WTC11 (cell line): ENCODE data around the gene LDLRAD4. TPM values are rescaled to one million over a fixed set of nuclear protein-coding genes. Genes with fewer than 3 reads are reported as not detected.

Experiments
- ATAC-seq: fragments of 200-7000 bp; cut with Tn5 transposase; 2 replicates; pipeline ENCODE4 v1.10.0; 2021; ENCODE audit warnings: mild to moderate bottlenecking, moderate library complexity
- CTCF ChIA-PET: fragments of 300-600 bp; sonication (Branson Sonifier 250); formaldehyde crosslinking; loops from one replicate; lab custom pipeline; 2021; ENCODE audit warnings: antibody characterized with exemption; lab: Charles Lee
- POLR2A ChIA-PET: fragments of 350-600 bp; sonication (Branson Sonifier 250); formaldehyde crosslinking; loops from one replicate; lab custom pipeline; 2021; ENCODE audit warnings: antibody characterized with exemption; lab: Charles Lee
- DNase-seq: peaks from one replicate; pipeline ENCODE4 v3.0.0; 2021; ENCODE audit warnings: low spot score
- H3K27ac Mint-ChIP-seq: 2 replicates; pipeline ENCODE4 v1.8.0; 2021; ENCODE audit warnings: mixed read lengths
- H3K27me3 Mint-ChIP-seq: 2 replicates; pipeline ENCODE4 v1.8.0; 2021; ENCODE audit warnings: low read depth, mild to moderate bottlenecking, moderate library complexity, mixed read lengths
- H3K36me3 Mint-ChIP-seq: 2 replicates; pipeline ENCODE4 v1.8.0; 2021; ENCODE audit warnings: mixed read lengths
- H3K4me1 Mint-ChIP-seq: 2 replicates; pipeline ENCODE4 v1.8.0; 2022; ENCODE audit warnings: mixed read lengths
- H3K4me3 Mint-ChIP-seq: 2 replicates; pipeline ENCODE4 v1.8.0; 2021; ENCODE audit warnings: mild to moderate bottlenecking, moderate library complexity, mixed read lengths
- H3K9me3 Mint-ChIP-seq: 2 replicates; pipeline ENCODE4 v1.8.0; 2021; ENCODE audit warnings: mixed read lengths
- CBFB ChIP-seq: sonication (generic); formaldehyde crosslinking; IDR thresholded peaks from 2 replicates; pipeline ENCODE4 v1.8.1; 2022; ENCODE audit warnings: mild to moderate bottlenecking, low read depth, missing genetic modification reagents
- FOXJ3 ChIP-seq: sonication (generic); formaldehyde crosslinking; IDR thresholded peaks from 2 replicates; pipeline ENCODE4 v1.9.0; 2021; ENCODE audit warnings: missing genetic modification reagents, mild to moderate bottlenecking, borderline replicate concordance
- FOXK1 ChIP-seq: sonication (generic); formaldehyde crosslinking; IDR thresholded peaks from 2 replicates; pipeline ENCODE4 v1.8.0; 2022; ENCODE audit warnings: mild to moderate bottlenecking, moderate library complexity, missing genetic modification reagents
- MYBL2 ChIP-seq: sonication (generic); formaldehyde crosslinking; IDR thresholded peaks from 2 replicates; pipeline ENCODE4 v1.8.1; 2023; ENCODE audit warnings: mild to moderate bottlenecking, moderate library complexity, missing genetic modification reagents
- NFYB ChIP-seq: sonication (generic); formaldehyde crosslinking; conservative IDR thresholded peaks from 2 replicates; pipeline ENCODE4 v1.8.0; 2022; ENCODE audit warnings: low read depth, missing genetic modification reagents
- SMAD3 ChIP-seq: sonication (generic); formaldehyde crosslinking; IDR thresholded peaks from 2 replicates; pipeline ENCODE4 v1.8.0; 2022; ENCODE audit warnings: missing genetic modification reagents, mild to moderate bottlenecking, borderline replicate concordance
- SOX15 ChIP-seq: fragments of 250-450 bp; sonication (Bioruptor Pico); IDR thresholded peaks from 2 replicates; pipeline ENCODE4 v1.9.0; 2021; ENCODE audit warnings: mild to moderate bottlenecking
- TCF7 ChIP-seq: sonication (generic); formaldehyde crosslinking; IDR thresholded peaks from 2 replicates; pipeline ENCODE4 v1.8.0; 2022; ENCODE audit warnings: mild to moderate bottlenecking, low read depth, missing genetic modification reagents, moderate library complexity
- ZNF121 ChIP-seq: sonication (generic); formaldehyde crosslinking; IDR thresholded peaks from 2 replicates; pipeline ENCODE4 v1.8.0; 2023; ENCODE audit warnings: missing genetic modification reagents
- ZNF263 ChIP-seq: sonication (generic); formaldehyde crosslinking; IDR thresholded peaks from 2 replicates; pipeline ENCODE4 v1.8.1; 2022; ENCODE audit warnings: low read depth, mild to moderate bottlenecking, moderate library complexity, missing genetic modification reagents
- ZNF317 ChIP-seq: sonication (generic); formaldehyde crosslinking; IDR thresholded peaks from 2 replicates; pipeline ENCODE4 v1.8.1; 2023; ENCODE audit warnings: low read depth, mild to moderate bottlenecking, moderate library complexity, missing genetic modification reagents, borderline replicate concordance
- total RNA-seq: library from RNA; stranded (reverse); gene quantifications from 3 replicates; pipeline ENCODE4 v1.2.3, GENCODE V29; 2021
- TF ChIP-seq, protein P1 (sequence below): fragments of 250-450 bp; sonication (Bioruptor Pico); IDR thresholded peaks from 2 replicates; pipeline ENCODE4 v1.9.0; 2021; ENCODE audit warnings: moderate library complexity, mild to moderate bottlenecking, inconsistent platforms, borderline replicate concordance
- TF ChIP-seq, protein P2 (sequence below): sonication (generic); formaldehyde crosslinking; IDR thresholded peaks from 2 replicates; pipeline ENCODE4 v1.8.1; 2022; ENCODE audit warnings: mild to moderate bottlenecking, moderate library complexity, missing genetic modification reagents
- TF ChIP-seq, protein P3 (sequence below): sonication (generic); formaldehyde crosslinking; IDR thresholded peaks from 2 replicates; pipeline ENCODE4 v1.8.0; 2022; ENCODE audit warnings: mild to moderate bottlenecking, missing genetic modification reagents
- TF ChIP-seq, protein P4 (sequence below): sonication (generic); formaldehyde crosslinking; IDR thresholded peaks from 2 replicates; pipeline ENCODE4 v1.8.0; 2022; ENCODE audit warnings: mild to moderate bottlenecking, missing genetic modification reagents
- TF ChIP-seq, protein P5 (sequence below): sonication (generic); formaldehyde crosslinking; IDR thresholded peaks from 2 replicates; pipeline ENCODE4 v1.8.1; 2023; ENCODE audit warnings: mild to moderate bottlenecking, missing genetic modification reagents
- TF ChIP-seq, protein P6 (sequence below): sonication (generic); formaldehyde crosslinking; conservative IDR thresholded peaks from 2 replicates; pipeline ENCODE4 v1.8.1; 2023; ENCODE audit warnings: mild to moderate bottlenecking, low read depth, missing genetic modification reagents, moderate library complexity
- TF ChIP-seq, protein P7 (sequence below): sonication (generic); formaldehyde crosslinking; IDR thresholded peaks from 2 replicates; pipeline ENCODE4 v1.8.0; 2023; ENCODE audit warnings: missing genetic modification reagents, mild to moderate bottlenecking, borderline replicate concordance

Gene LDLRAD4
- total RNA-seq, 1 experiment from 2014 or later = 6.2 TPM

DNA sequence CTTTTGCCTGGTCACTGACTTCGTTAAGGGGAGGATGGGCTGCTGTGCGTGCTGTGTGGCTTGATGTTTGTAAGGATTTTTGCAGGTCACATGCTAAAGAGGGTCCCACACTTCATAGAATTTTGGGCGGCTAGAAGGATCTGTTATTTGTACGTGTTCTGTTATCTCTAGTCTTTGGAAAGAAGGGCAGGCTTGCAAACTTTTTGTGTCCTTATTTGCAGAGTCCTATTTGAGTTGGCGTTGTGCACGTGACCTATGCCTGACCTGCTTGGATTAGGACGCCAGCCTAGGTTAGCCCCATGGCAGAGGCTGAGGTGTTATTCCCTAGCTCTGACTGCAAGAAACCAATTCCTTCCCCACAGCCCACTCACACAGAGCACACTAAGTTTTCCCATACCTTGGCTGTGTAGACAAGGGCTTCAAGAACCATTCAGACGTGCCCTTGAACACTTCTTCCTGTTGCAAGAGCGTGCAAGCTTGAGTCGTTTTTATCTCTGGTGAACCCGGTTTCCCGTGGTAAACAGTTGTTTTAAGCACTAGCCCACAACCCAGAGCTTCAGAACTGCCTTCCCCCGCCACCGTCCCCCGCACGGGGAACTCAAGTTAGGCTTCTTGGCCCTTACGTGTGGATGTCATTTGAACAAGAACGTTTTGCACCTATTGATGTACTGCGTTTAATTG, 94.6 kb downstream of the LDLRAD4 start (continued):
- TF ChIP-seq, protein P1, sequence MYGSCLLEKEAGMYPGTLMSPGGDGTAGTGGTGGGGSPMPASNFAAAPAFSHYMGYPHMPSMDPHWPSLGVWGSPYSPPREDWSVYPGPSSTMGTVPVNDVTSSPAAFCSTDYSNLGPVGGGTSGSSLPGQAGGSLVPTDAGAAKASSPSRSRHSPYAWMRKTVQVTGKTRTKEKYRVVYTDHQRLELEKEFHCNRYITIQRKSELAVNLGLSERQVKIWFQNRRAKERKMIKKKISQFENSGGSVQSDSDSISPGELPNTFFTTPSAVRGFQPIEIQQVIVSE (CRISPR knock-in tag) = no peak
- TF ChIP-seq, protein P2, sequence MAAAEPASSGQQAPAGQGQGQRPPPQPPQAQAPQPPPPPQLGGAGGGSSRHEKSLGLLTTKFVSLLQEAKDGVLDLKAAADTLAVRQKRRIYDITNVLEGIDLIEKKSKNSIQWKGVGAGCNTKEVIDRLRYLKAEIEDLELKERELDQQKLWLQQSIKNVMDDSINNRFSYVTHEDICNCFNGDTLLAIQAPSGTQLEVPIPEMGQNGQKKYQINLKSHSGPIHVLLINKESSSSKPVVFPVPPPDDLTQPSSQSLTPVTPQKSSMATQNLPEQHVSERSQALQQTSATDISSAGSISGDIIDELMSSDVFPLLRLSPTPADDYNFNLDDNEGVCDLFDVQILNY (CRISPR knock-in tag) = no peak
- no peak for TF ChIP-seq ZNF263 (CRISPR knock-in tag)
- TF ChIP-seq, protein P3, sequence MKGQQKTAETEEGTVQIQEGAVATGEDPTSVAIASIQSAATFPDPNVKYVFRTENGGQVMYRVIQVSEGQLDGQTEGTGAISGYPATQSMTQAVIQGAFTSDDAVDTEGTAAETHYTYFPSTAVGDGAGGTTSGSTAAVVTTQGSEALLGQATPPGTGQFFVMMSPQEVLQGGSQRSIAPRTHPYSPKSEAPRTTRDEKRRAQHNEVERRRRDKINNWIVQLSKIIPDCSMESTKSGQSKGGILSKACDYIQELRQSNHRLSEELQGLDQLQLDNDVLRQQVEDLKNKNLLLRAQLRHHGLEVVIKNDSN (CRISPR knock-in tag) = no peak
- TF ChIP-seq SMAD3 (CRISPR knock-in tag) = no peak
- TF ChIP-seq NFYB (CRISPR knock-in tag) = no peak
- TF ChIP-seq CBFB = no peak
- TF ChIP-seq, protein P4, sequence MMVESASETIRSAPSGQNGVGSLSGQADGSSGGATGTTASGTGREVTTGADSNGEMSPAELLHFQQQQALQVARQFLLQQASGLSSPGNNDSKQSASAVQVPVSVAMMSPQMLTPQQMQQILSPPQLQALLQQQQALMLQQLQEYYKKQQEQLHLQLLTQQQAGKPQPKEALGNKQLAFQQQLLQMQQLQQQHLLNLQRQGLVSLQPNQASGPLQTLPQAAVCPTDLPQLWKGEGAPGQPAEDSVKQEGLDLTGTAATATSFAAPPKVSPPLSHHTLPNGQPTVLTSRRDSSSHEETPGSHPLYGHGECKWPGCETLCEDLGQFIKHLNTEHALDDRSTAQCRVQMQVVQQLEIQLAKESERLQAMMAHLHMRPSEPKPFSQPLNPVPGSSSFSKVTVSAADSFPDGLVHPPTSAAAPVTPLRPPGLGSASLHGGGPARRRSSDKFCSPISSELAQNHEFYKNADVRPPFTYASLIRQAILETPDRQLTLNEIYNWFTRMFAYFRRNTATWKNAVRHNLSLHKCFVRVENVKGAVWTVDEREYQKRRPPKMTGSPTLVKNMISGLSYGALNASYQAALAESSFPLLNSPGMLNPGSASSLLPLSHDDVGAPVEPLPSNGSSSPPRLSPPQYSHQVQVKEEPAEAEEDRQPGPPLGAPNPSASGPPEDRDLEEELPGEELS (CRISPR knock-in tag) = no peak
- TF ChIP-seq, protein P5, sequence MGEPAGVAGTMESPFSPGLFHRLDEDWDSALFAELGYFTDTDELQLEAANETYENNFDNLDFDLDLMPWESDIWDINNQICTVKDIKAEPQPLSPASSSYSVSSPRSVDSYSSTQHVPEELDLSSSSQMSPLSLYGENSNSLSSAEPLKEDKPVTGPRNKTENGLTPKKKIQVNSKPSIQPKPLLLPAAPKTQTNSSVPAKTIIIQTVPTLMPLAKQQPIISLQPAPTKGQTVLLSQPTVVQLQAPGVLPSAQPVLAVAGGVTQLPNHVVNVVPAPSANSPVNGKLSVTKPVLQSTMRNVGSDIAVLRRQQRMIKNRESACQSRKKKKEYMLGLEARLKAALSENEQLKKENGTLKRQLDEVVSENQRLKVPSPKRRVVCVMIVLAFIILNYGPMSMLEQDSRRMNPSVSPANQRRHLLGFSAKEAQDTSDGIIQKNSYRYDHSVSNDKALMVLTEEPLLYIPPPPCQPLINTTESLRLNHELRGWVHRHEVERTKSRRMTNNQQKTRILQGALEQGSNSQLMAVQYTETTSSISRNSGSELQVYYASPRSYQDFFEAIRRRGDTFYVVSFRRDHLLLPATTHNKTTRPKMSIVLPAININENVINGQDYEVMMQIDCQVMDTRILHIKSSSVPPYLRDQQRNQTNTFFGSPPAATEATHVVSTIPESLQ (CRISPR knock-in tag) = no peak
- TF ChIP-seq, protein P6, sequence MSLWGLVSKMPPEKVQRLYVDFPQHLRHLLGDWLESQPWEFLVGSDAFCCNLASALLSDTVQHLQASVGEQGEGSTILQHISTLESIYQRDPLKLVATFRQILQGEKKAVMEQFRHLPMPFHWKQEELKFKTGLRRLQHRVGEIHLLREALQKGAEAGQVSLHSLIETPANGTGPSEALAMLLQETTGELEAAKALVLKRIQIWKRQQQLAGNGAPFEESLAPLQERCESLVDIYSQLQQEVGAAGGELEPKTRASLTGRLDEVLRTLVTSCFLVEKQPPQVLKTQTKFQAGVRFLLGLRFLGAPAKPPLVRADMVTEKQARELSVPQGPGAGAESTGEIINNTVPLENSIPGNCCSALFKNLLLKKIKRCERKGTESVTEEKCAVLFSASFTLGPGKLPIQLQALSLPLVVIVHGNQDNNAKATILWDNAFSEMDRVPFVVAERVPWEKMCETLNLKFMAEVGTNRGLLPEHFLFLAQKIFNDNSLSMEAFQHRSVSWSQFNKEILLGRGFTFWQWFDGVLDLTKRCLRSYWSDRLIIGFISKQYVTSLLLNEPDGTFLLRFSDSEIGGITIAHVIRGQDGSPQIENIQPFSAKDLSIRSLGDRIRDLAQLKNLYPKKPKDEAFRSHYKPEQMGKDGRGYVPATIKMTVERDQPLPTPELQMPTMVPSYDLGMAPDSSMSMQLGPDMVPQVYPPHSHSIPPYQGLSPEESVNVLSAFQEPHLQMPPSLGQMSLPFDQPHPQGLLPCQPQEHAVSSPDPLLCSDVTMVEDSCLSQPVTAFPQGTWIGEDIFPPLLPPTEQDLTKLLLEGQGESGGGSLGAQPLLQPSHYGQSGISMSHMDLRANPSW (CRISPR knock-in tag) = no peak

DNA sequence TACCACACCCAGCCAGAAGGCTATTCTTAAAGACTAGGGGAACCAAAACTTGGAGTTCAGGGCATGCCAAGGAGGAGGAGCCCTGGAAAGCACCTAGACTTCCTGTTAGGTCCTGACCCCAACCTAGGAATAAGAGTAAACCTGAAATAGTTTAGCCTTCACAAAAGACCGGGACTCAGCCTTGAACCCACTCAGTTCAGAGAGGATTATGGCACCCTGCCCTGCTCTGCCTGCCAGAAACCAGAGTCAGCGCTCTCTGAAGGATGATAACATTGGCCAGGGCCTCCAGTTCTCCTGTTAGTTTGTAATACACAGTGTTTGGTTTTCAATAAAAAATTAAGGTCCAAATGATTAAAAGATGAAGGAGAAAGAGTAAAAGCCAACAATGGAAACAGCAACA, 96.4 kb downstream of the LDLRAD4 start:
- H3K4me1 Mint-ChIP-seq = no peaks in the 10 kb centered on the region
- DNase-seq (no peak), ATAC-seq (no peak)
- H3K27ac Mint-ChIP-seq = no peak overlapping the region
- H3K27me3 Mint-ChIP-seq = peaks cover 3% of the 10 kb centered on the region; the same call in 1 of the 2 replicates
- H3K36me3 Mint-ChIP-seq = peaks cover 25% of the 10 kb centered on the region
- CTCF ChIA-PET = no interaction called here
- H3K4me3 Mint-ChIP-seq = no peak overlapping the region
- H3K9me3 Mint-ChIP-seq = peaks cover 32% of the 10 kb centered on the region
- POLR2A ChIA-PET = no interaction called here
- no peak for TF ChIP-seq ZNF121 (CRISPR knock-in tag)
- no peak for TF ChIP-seq FOXJ3 (CRISPR knock-in tag)
- TF ChIP-seq FOXK1 (CRISPR knock-in tag) = no peak
- TF ChIP-seq, protein P7, sequence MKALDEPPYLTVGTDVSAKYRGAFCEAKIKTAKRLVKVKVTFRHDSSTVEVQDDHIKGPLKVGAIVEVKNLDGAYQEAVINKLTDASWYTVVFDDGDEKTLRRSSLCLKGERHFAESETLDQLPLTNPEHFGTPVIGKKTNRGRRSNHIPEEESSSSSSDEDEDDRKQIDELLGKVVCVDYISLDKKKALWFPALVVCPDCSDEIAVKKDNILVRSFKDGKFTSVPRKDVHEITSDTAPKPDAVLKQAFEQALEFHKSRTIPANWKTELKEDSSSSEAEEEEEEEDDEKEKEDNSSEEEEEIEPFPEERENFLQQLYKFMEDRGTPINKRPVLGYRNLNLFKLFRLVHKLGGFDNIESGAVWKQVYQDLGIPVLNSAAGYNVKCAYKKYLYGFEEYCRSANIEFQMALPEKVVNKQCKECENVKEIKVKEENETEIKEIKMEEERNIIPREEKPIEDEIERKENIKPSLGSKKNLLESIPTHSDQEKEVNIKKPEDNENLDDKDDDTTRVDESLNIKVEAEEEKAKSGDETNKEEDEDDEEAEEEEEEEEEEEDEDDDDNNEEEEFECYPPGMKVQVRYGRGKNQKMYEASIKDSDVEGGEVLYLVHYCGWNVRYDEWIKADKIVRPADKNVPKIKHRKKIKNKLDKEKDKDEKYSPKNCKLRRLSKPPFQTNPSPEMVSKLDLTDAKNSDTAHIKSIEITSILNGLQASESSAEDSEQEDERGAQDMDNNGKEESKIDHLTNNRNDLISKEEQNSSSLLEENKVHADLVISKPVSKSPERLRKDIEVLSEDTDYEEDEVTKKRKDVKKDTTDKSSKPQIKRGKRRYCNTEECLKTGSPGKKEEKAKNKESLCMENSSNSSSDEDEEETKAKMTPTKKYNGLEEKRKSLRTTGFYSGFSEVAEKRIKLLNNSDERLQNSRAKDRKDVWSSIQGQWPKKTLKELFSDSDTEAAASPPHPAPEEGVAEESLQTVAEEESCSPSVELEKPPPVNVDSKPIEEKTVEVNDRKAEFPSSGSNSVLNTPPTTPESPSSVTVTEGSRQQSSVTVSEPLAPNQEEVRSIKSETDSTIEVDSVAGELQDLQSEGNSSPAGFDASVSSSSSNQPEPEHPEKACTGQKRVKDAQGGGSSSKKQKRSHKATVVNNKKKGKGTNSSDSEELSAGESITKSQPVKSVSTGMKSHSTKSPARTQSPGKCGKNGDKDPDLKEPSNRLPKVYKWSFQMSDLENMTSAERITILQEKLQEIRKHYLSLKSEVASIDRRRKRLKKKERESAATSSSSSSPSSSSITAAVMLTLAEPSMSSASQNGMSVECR = no peak
- TF ChIP-seq MYBL2 (CRISPR knock-in tag) = no peak
- TF ChIP-seq CBFB = no peak
- no peak for TF ChIP-seq SOX15
- TF ChIP-seq, protein P6 (CRISPR knock-in tag) = no peak
- TF ChIP-seq TCF7 (CRISPR knock-in tag) = no peak
- no peak for TF ChIP-seq ZNF317 (CRISPR knock-in tag)
